Endothelial cell of umbilical vein (primary cell): ENCODE measurements around the gene TRMT44.
"Not testable (repeated sequence)": the region's sequence is repeated elsewhere in the genome, so short reads cannot be mapped to it uniquely, and the experiment has no call there.

Experiments
- POLR2A ChIP-seq: IDR thresholded peaks from 2 replicates; pipeline ENCODE4 v1.6.1; 2012; ENCODE audit warnings: low read depth, mild to moderate bottlenecking, control low read depth, low read length
- TF ChIP-seq, protein P1 (sequence below), 2 donors: IDR thresholded peaks; 1 replicate in 1 of 2; 2 replicates in 1 of 2; pipeline ENCODE4 v1.5.1; 2011; ENCODE audit warnings: low read length in 2 of 2, mild to moderate bottlenecking in 2 of 2, moderate library complexity in 2 of 2, control low read depth in 1 of 2, inconsistent platforms in 1 of 2, low read depth in 1 of 2; ENCODE audit not compliant: insufficient read depth in 1 of 2; ENCODE audit errors: extremely low read depth in 1 of 2

DNA sequence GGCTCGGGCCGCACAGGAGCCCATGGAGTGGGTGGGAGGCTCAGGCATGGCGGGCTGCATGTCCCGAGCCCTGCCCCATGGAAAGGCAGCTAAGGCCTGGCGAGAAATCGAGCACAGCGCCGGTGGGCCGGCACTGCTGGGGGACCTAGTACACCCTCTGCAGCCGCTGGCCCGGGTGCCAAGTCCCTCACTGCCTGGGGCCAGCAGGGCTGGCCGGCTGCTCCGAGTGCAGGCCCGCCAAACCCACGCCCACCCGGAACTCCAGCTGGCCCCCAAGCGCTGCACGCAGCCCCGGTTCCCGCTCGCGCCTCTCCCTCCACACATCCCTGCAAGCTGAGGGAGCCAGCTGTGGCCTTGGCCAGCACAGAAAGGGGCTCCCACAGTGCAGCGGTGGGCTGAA, 50.9 kb downstream of the TRMT44 start:
- TF ChIP-seq, protein P1, sequence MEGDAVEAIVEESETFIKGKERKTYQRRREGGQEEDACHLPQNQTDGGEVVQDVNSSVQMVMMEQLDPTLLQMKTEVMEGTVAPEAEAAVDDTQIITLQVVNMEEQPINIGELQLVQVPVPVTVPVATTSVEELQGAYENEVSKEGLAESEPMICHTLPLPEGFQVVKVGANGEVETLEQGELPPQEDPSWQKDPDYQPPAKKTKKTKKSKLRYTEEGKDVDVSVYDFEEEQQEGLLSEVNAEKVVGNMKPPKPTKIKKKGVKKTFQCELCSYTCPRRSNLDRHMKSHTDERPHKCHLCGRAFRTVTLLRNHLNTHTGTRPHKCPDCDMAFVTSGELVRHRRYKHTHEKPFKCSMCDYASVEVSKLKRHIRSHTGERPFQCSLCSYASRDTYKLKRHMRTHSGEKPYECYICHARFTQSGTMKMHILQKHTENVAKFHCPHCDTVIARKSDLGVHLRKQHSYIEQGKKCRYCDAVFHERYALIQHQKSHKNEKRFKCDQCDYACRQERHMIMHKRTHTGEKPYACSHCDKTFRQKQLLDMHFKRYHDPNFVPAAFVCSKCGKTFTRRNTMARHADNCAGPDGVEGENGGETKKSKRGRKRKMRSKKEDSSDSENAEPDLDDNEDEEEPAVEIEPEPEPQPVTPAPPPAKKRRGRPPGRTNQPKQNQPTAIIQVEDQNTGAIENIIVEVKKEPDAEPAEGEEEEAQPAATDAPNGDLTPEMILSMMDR (IDR thresholded peaks at IDR 0.05; ENCODE audit: extremely low read depth in 1 of 2, insufficient read depth in 1 of 2, low read depth in 1 of 2, low read length in 2 of 2) = not testable (repeated sequence)
- not testable (repeated sequence) for TF ChIP-seq POLR2A
